ENCODE results near the gene LY6G6C.

GRCh38 chr6:31733734-31734133 is 12.2 kb upstream of the LY6G6C start:
- TF ChIP-seq CTCF (IDR thresholded peaks at IDR 0.05; ENCODE audit: insufficient read depth, low read length) (no peak), REST (IDR thresholded peaks at IDR 0.05; ENCODE audit: insufficient replicate concordance, low read depth) (no peak), POLR2AphosphoS5 (IDR thresholded peaks at IDR 0.05; ENCODE audit: low read depth) (no peak), SPI1 (IDR thresholded peaks at IDR 0.05; ENCODE audit: borderline replicate concordance, low read depth) (no peak)
